NCI-H524 (cell line): ENCODE data around the gene AMY1A.
"Not testable (repeated sequence)": the region's sequence is repeated elsewhere in the genome, so short reads cannot be mapped to it uniquely, and the experiment has no call there.

Experiments
- DNase-seq, 2 experiments: peaks; one replicate each; lab custom pipeline; 2025; lab: John Stamatoyannopoulos, UW

The AMY1A gene

DNA sequence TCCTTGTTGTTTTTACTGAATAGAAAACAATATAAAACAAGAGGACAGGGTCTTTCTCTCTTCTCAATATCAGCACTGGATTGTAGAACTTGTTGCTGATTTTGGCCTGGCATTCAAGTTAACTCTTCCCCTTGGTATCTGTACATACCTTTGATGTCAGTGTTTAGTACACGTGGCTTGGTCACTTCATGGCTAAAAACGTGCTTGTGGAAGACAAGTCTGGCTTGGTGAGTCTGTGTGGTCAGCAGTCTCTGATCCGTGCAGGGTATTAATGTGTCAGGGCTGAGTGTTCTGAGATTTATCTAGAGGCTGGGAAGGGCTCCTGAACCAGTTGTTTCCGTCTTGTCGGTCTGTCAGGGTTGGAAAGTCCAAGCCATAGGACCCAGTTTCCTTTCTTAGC, at the start of gene AMY1A:
Gene AMY1A, plus strand, starts transcription at position 301 of the 400 bp plus-strand sequence. CDS start 571 bp downstream, outside the sequence.
- not testable (repeated sequence) for DNase-seq

DNA sequence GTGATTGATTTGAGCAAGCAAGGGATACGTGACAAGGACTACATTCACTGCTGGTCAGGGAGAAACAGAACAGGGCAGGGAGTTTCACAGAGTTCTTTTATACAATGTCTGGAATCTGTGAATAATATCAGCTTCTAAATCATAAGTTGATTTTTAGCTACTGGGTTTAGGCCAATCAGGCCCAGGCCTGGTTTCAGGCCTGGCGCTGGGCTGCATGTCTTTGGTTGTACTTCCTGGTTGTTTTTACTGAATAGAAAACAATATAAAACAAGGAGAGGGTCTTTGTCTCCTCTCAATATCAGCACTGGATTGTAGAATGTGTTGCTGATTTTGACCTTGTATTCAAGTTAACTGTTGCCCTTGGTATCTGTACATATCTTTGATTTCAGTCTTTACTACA, 39.2 kb upstream of the AMY1A start:
- DNase-seq: no peak

DNA sequence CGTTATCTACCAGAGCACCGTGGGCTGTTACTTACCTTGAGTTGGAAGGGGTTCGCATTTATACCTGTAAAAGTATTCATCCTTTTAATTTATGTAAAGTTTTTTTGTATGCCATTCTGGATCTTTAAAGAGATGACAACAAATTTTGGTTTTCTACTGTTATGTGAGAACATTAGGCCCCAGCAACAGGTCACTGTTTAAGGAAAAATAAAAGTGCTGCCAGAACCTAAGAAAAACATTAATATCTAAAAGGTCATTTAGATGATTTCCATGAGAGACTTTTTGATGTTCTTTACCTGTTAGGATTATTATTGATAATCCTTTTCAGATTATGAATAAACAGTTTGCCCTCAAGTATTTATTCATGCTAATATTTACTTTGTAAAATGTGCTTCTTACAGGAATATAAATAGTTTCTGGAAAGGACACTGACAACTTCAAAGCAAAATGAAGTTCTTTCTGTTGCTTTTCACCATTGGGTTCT, 38.5 kb upstream of the AMY1A start, which contains the start of gene AMY2A:
Gene AMY2A, plus strand, starts transcription at position 434 of the 484 bp plus-strand sequence. Its CDS starts 14 bp downstream, at position 448.
- DNase-seq: not testable (repeated sequence)

DNA sequence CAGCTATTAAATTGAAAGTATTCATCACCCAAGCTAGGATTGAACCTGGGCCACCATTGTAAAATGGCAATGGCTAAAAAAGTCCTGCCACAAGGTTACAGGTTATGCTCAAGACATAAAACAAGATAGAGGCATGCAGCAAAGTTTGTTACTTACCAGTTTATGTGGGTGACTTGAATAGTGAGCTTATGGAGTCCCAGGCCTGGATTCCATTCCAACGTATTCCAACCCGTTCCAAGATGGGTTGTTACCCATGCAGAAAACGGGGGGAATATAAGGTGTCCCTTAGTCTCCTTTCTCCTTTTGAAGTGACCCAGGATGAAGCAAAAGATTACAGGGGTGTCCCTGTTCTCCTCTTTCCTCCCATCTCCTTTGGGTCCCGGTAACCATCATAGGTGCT, 28.1 kb upstream of the AMY1A start:
- not testable (repeated sequence) for DNase-seq

DNA sequence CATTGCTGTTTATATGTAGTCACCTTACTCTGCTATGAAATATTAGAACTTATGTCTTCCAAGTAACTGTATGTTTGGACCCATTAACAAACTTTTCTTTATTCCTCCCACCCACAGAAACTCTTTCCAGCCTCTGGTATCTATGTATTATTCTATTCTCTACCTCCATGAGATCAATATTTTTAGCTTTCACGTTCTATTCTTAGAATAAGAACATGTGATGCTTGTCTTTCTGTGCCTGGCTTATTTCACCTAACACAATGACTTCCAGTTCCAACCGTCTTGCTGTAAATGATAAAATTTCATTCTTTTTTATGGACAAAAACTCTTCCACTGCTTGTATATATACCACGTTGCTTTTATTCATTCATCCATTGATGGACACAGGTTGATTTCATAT, 14.4 kb upstream of the AMY1A start:
- DNase-seq: not testable (repeated sequence)

DNA sequence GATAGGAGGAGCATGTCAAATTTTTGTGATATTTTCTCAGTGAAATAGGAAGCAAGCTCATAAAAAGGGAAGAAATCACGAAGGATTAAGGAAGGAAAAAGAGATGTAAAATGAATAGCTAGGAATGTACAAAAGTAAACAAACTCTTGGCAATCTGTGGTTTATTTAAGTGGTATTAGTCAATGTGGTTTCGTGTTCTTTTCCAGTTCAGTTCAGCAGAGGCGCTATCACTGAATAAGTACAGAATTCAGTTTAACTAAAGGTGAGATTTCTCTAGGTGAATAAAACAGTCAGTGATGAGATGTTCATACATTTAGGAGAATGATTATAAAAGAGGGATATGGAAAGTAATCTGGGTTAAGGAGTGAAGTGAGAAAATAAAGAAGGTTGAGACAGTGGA, 11.7 kb upstream of the AMY1A start:
- not testable (repeated sequence) for DNase-seq

DNA sequence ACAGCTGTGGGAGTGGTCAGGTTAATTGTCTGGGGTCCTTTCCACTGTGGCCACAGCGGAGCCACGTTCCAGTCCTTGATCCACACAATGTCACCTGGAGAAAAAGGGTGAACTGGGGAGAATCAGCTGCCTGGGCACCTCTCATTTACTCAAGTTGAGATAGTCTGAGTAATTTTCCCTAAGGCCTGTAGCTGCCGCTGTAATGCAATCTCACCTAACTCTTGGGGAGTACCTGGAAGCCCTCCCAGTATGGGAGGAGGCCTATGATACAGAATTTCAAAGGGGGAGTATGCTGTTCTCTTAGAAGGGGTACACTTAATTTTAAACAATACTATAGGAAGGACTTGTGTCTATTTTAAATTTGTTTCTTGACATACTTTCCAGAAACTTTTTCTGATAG, 5.3 kb upstream of the AMY1A start:
- DNase-seq: not testable (repeated sequence)

DNA sequence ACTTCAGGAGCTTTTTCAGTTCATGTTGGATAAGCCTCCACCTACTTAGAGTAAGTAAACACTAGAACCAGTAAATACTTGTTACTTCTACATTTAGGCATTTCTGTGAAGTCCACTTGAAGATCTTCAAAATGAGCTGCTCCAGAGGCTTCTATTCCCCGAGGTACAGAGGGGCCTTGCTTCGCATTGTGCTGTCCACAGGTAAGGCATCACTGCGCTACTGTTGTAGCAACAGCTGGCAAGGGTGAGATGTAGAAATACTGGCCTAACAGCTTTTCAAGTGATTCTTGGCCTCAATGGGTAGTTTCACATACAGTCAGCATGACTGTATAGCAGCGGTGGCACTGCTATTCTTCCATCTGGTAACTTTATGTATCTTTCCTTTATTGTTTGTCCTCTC, 4.7 kb upstream of the AMY1A start:
- not testable (repeated sequence) for DNase-seq

DNA sequence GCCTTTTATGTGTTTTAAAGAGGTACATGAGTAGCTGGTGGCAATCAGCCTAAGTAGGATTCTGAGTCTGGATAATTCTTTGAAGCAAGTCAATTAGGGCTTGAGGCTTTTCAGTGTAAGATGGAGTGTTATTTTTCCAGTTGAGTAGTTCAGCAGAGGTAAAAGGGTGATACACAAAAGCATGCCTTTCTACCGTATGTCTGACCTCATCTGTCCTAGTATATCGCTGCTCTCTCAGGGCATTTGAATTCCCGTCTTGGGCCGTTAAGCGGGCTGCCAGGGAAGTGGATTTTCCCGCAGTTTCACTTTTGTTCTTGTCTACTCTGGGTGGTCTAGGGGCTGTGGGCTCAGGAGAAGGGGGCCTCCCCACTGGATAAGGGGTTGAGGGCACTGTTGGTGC, 1.4 kb upstream of the AMY1A start:
- DNase-seq: not testable (repeated sequence)

DNA sequence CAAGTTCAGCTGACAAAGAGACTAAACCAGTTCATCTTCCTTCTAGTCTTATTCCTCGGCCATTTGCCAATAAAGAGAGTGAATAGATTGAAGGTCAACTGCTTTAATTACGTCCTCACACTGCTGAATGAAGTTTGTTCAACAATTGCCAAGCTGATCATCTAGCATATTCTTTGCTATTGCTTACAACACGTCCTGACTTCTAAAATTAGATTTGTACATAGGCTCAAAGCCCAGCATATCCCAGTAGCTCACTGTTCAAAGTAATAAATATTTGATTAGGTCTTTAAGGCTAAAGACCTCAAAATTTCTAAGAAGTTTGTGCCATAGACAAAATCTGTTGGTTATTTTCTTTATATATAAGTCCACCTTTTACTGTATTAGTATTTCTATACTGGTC, 20.8 kb downstream of the AMY1A start:
- not testable (repeated sequence) for DNase-seq

DNA sequence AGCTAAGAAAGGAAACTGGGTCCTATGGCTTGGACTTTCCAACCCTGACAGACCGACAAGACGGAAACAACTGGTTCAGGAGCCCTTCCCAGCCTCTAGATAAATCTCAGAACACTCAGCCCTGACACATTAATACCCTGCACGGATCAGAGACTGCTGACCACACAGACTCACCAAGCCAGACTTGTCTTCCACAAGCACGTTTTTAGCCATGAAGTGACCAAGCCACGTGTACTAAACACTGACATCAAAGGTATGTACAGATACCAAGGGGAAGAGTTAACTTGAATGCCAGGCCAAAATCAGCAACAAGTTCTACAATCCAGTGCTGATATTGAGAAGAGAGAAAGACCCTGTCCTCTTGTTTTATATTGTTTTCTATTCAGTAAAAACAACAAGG, 40.5 kb downstream of the AMY1A start, which contains the start of gene AMY1B:
Gene AMY1B, minus strand, starts transcription at position 101 of the 400 bp plus-strand sequence. CDS start 571 bp downstream, outside the sequence.
- DNase-seq: not testable (repeated sequence)

DNA sequence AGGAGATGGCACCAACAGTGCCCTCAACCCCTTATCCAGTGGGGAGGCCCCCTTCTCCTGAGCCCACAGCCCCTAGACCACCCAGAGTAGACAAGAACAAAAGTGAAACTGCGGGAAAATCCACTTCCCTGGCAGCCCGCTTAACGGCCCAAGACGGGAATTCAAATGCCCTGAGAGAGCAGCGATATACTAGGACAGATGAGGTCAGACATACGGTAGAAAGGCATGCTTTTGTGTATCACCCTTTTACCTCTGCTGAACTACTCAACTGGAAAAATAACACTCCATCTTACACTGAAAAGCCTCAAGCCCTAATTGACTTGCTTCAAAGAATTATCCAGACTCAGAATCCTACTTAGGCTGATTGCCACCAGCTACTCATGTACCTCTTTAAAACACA, 41.9 kb downstream of the AMY1A start:
- not testable (repeated sequence) for DNase-seq

DNA sequence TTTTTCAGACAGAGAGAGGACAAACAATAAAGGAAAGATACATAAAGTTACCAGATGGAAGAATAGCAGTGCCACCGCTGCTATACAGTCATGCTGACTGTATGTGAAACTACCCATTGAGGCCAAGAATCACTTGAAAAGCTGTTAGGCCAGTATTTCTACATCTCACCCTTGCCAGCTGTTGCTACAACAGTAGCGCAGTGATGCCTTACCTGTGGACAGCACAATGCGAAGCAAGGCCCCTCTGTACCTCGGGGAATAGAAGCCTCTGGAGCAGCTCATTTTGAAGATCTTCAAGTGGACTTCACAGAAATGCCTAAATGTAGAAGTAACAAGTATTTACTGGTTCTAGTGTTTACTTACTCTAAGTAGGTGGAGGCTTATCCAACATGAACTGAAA, 45.1 kb downstream of the AMY1A start:
- not testable (repeated sequence) for DNase-seq

DNA sequence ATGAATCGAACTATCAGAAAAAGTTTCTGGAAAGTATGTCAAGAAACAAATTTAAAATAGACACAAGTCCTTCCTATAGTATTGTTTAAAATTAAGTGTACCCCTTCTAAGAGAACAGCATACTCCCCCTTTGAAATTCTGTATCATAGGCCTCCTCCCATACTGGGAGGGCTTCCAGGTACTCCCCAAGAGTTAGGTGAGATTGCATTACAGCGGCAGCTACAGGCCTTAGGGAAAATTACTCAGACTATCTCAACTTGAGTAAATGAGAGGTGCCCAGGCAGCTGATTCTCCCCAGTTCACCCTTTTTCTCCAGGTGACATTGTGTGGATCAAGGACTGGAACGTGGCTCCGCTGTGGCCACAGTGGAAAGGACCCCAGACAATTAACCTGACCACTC, 45.7 kb downstream of the AMY1A start:
- DNase-seq: not testable (repeated sequence)

DNA sequence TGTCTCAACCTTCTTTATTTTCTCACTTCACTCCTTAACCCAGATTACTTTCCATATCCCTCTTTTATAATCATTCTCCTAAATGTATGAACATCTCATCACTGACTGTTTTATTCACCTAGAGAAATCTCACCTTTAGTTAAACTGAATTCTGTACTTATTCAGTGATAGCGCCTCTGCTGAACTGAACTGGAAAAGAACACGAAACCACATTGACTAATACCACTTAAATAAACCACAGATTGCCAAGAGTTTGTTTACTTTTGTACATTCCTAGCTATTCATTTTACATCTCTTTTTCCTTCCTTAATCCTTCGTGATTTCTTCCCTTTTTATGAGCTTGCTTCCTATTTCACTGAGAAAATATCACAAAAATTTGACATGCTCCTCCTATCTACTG, 52.1 kb downstream of the AMY1A start:
- DNase-seq: not testable (repeated sequence)

DNA sequence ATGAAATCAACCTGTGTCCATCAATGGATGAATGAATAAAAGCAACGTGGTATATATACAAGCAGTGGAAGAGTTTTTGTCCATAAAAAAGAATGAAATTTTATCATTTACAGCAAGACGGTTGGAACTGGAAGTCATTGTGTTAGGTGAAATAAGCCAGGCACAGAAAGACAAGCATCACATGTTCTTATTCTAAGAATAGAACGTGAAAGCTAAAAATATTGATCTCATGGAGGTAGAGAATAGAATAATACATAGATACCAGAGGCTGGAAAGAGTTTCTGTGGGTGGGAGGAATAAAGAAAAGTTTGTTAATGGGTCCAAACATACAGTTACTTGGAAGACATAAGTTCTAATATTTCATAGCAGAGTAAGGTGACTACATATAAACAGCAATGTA, 54.8 kb downstream of the AMY1A start:
- not testable (repeated sequence) for DNase-seq
